Kidney (tissue), 14 donors: ENCODE data around the gene UGCG. TPM values are rescaled to one million over a fixed set of nuclear protein-coding genes. Genes with fewer than 3 reads are reported as not detected.

Experiments used
- DNase-seq, 5 donors: peaks; one replicate each; pipeline ENCODE4 v3.0.0-alpha.2; 2013 to 2020
- FAIRE-seq: peaks from 2 replicates; lab custom pipeline; 2012; peaks lifted over from hg19 to GRCh38; lab: Jason Lieb, UNC
- H3K27ac ChIP-seq, 2 donors: one replicate each; pipeline ENCODE4 v1.7.0; 2013; ENCODE audit warnings: low read depth in 2 of 2, low read length in 2 of 2, inconsistent platforms in 1 of 2
- H3K27me3 ChIP-seq: one replicate; pipeline ENCODE4 v1.7.1; 2013; ENCODE audit warnings: low read length, inconsistent platforms; ENCODE audit not compliant: control insufficient read depth, insufficient read depth
- H3K36me3 ChIP-seq, 3 donors: one replicate each; pipeline versions ENCODE4 v1.7.0 to v1.7.1; 2013; ENCODE audit warnings: low read length in 3 of 3, control low read depth in 1 of 3, inconsistent platforms in 1 of 3; ENCODE audit not compliant: insufficient read depth in 3 of 3, control insufficient read depth in 2 of 3
- H3K4me1 ChIP-seq, 3 donors: one replicate each; pipeline versions ENCODE4 v1.7.0 to v1.7.1; 2013; ENCODE audit warnings: low read length in 3 of 3, inconsistent platforms in 1 of 3, low read depth in 1 of 3; ENCODE audit not compliant: control insufficient read depth in 2 of 3, insufficient read depth in 2 of 3
- H3K4me3 ChIP-seq, 3 donors: one replicate each; pipeline versions ENCODE4 v1.7.0 to v1.8.1; 2013; ENCODE audit warnings: low read length in 3 of 3, control low read depth in 1 of 3, inconsistent platforms in 1 of 3
- H3K9ac ChIP-seq, 3 donors: one replicate each; pipeline versions ENCODE4 v1.7.0 to v1.7.1; 2013; ENCODE audit warnings: low read length in 3 of 3, control low read depth in 1 of 3, inconsistent platforms in 1 of 3
- H3K9me3 ChIP-seq, 3 donors: one replicate each; pipeline versions ENCODE4 v1.7.0 to v1.7.1; 2013; ENCODE audit warnings: low read length in 3 of 3, control low read depth in 1 of 3, inconsistent platforms in 1 of 3; ENCODE audit not compliant: control insufficient read depth in 2 of 3, insufficient read depth in 1 of 3
- CTCF ChIP-seq: IDR thresholded peaks from 3 replicates; pipeline ENCODE4 v1.5.1; 2012; ENCODE audit warnings: mild to moderate bottlenecking, moderate library complexity, borderline replicate concordance; ENCODE audit not compliant: insufficient read depth; ENCODE audit errors: extremely low read depth
- intact Hi-C: fragments of 100-400 bp; cut with DNase I; formaldehyde crosslinking; loops from one replicate; pipeline ENCODE4 v1.11.1; 2022
- polyA plus RNA-seq: library from polyadenylated mRNA; stranded (reverse); fragments of 350-450 nt; fragmentation: Illumina TruSeq; extraction: RNeasy Lipid Tissue Mini Kit (QIAGEN cat#74804); gene quantifications from one replicate; pipeline ENCODE4 v1.2.3, GENCODE V29; 2014; ENCODE audit warnings: low read depth, low replicate concordance; ENCODE audit not compliant: insufficient read depth
- total RNA-seq: library from RNA; stranded (reverse); fragmentation: NEBNext Ultra II Directional; extraction: Animal tissue kit (Norgen Biotek cat#: 25700); gene quantifications from one replicate; pipeline ENCODE4 v1.2.1, GENCODE V29; 2021
- donor health status: control.
- donor health status: control.
- donor health status: control.
- donor health status: control.
- donor health status: control.
- donor health status: DM: yes; HTN: yes; CAD: no.
- donor health status: Normal renal cell carcinoma (clear cell type).

UGCG gene
- total and polyA plus RNA-seq, 2 donors from 2014 or later: 20.8 to 113 TPM

GRCh38 chr9:111979561-111979960, 82.9 kb downstream of the UGCG start:
- FAIRE-seq (no peak), DNase-seq (no peak)
- TF ChIP-seq CTCF: no peak
- Histone ChIP-seq H3K4me1 (peaks cover 0 to 11% (median 6%) of the 10 kb centered on the region in 3 donors), H3K4me3 (no peak overlapping the region), H3K27me3 (no peaks in the 10 kb centered on the region), H3K36me3 (no peaks in the 10 kb centered on the region), H3K9ac (no peak overlapping the region), H3K9me3 (no peaks in the 10 kb centered on the region), H3K27ac (no peak overlapping the region)
- intact Hi-C loops: no loop called here

DNA sequence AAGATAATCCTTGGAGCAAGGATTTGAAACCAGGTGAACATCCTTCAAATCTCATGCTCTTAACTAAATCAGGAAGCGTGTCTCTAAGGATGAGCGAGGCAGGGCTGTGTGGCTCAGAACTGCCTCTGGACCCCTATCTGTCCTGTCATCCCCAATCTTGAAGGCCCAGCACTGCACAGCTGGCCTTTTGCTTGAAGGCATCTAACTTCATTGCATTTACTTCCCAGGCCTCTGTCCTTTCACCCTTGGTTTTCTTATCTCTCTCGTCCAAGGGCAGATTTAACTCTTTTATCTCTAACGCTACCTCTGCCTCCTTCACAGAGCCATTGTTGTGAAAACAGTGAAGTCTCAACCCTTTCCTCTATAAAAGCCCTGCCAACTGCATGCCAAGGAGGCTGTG, 83.8 kb downstream of the UGCG start:
- H3K27me3 ChIP-seq: no peaks in the 10 kb centered on the region
- FAIRE-seq (no peak), DNase-seq (no peak)
- H3K27ac ChIP-seq: no peak overlapping the region
- no peaks in the 10 kb centered on the region for H3K36me3 ChIP-seq
- H3K9ac ChIP-seq: no peak overlapping the region
- no peaks in the 10 kb centered on the region for H3K9me3 ChIP-seq
- peaks cover 0 to 4% (median 2%) of the 10 kb centered on the region in 3 donors for H3K4me1 ChIP-seq
- TF ChIP-seq CTCF: no peak
- intact Hi-C loops: no loop called here
- H3K4me3 ChIP-seq: no peak overlapping the region

DNA sequence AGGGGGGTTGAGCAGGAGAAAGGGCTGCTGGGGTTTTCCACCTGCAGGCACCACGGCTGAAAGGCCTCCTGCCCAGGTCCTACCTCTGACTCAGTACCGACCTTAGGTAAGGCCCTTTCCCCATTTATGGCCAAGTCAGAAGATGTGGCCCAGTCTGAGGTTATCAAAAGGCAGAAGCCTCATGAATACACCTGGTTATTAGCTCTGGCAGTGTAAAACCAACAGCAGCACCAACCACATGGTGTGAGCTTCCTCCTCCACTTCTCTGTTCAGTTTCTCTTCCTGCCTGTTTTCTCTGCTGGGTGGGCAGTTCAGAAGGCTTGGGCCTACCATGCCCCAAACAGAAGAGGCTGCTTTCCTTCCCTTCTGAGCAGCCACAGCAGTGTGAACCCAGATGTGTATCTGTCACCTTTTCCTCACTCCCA, 86.9 kb downstream of the UGCG start:
- H3K9me3 ChIP-seq: no peaks in the 10 kb centered on the region
- no peak overlapping the region for H3K4me3 ChIP-seq
- H3K4me1 ChIP-seq: no peaks in the 10 kb centered on the region
- H3K9ac ChIP-seq: no peak overlapping the region
- no peak for FAIRE-seq
- intact Hi-C loops: no loop called here
- no peak for TF ChIP-seq CTCF
- no peaks in the 10 kb centered on the region for H3K27me3 ChIP-seq
- DNase-seq: no peak
- H3K27ac ChIP-seq: no peak overlapping the region
- H3K36me3 ChIP-seq: no peaks in the 10 kb centered on the region

DNA sequence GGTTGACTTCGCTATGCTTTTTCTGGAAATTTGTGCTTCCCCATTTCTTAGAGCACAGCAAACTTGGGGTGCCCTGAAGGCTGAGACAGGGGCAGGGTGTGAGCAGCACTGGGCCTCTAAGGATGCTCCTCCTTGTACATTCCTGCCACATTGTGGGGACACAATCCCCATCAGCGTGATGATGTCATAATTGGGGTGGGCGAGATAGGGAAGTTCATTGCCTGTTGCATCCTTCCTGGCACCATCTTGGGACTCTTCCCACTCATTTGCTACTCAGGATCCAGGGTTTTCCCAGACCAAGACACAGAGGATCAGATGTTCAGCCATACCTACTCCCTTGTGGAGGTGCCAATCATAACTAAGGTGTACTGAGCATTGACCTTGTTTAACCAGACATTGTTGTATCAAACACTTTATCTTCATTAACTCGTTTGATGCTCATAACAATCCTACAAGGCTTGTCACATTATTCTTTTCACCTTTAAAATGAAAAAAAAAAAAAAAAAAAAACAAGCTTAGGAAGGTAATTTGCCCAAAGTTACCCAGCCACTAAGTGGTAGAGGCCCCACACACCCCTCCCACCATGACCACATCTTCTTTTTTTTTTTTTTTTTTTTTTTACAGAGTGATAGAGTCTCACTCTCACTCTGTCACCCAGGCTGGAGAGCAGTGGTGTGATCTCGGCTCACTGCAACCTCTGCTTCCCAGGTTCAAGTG, 87.6 kb downstream of the UGCG start:
- no peak overlapping the region for H3K27ac ChIP-seq
- H3K27me3 ChIP-seq: no peaks in the 10 kb centered on the region
- no peak overlapping the region for H3K4me3 ChIP-seq
- TF ChIP-seq CTCF: no peak
- no peaks in the 10 kb centered on the region for H3K36me3 ChIP-seq
- intact Hi-C loops: no loop called here
- no peaks in the 10 kb centered on the region for H3K9me3 ChIP-seq
- H3K4me1 ChIP-seq: no peaks in the 10 kb centered on the region
- no peak overlapping the region for H3K9ac ChIP-seq
- DNase-seq: no peak
- no peak for FAIRE-seq
